ENCODE results near the gene TAT. TPM values are rescaled to one million over a fixed set of nuclear protein-coding genes. Genes with fewer than 3 reads are reported as not detected.

The TAT gene
- polyA plus RNA-seq, 3 donors, result not detected

DNA sequence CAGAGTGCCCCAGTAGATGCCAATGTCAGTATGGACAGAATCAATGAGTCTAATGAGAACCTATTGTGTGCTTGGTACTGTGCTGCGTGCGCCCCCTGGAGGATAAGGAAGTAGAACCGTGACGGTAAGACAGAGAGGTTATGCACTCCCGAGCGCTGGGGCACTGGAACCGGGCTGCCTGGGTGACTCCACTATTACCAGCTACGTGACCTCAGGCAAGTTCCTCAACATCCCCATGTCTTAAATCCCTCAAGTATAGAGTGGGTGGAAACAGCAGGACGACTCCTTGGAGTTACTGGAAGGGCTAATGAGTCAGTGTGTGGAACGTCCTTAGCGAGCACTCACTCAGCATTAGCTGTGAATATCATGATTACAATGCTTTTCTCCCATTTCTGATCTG, 34.5 kb downstream of the TAT start:
- Histone ChIP-seq H3K27me3 (ENCODE audit: control insufficient read depth in 2 of 2, insufficient read depth in 2 of 2, low read length in 2 of 2) (no peaks in the 10 kb centered on the region), H3K4me3 (replicated peaks in 1 of 3; ENCODE audit: low read depth in 2 of 3, low read length in 3 of 3) (no peak overlapping the region), H3K4me1 (ENCODE audit: control insufficient read depth in 1 of 2, insufficient read depth in 2 of 2, low read length in 2 of 2) (no peaks in the 10 kb centered on the region), H2AFZ (ENCODE audit: insufficient read depth, low read depth, low read length, poor library complexity, severe bottlenecking) (no peak overlapping the region), H3K27ac (ENCODE audit: low read depth in 1 of 2, low read length in 2 of 2) (no peak overlapping the region), H3K9ac (ENCODE audit: insufficient read depth, low read length, poor library complexity, severe bottlenecking) (no peak overlapping the region), H4K20me1 (ENCODE audit: insufficient read depth, low read length) (no peaks in the 10 kb centered on the region), H3K9me3 (replicated peaks in 1 of 2; ENCODE audit: control insufficient read depth in 1 of 2, insufficient read depth in 1 of 2, low read length in 2 of 2) (no peaks in the 10 kb centered on the region), H3K36me3 (replicated peaks in 1 of 2; ENCODE audit: control insufficient read depth in 1 of 2, insufficient read depth in 2 of 2, low read length in 2 of 2) (no peaks in the 10 kb centered on the region), H3K4me2 (replicated peaks; ENCODE audit: extremely low read depth, low read length, poor library complexity, severe bottlenecking) (no peak overlapping the region), H3K79me2 (ENCODE audit: insufficient read depth, low read length) (no peaks in the 10 kb centered on the region)
- intact Hi-C loops (cut with micrococcal nuclease), result no loop called here
- H3K36me3 Mint-ChIP-seq, result no peaks in the 10 kb centered on the region
- WGBS (ENCODE audit: insufficient coverage), result no CpG with 5 or more reads among the region's 11 CpGs
- H3K4me3 Mint-ChIP-seq, result no peak overlapping the region
- no peak overlapping the region for H3K27ac Mint-ChIP-seq
- TF ChIP-seq, protein P1, sequence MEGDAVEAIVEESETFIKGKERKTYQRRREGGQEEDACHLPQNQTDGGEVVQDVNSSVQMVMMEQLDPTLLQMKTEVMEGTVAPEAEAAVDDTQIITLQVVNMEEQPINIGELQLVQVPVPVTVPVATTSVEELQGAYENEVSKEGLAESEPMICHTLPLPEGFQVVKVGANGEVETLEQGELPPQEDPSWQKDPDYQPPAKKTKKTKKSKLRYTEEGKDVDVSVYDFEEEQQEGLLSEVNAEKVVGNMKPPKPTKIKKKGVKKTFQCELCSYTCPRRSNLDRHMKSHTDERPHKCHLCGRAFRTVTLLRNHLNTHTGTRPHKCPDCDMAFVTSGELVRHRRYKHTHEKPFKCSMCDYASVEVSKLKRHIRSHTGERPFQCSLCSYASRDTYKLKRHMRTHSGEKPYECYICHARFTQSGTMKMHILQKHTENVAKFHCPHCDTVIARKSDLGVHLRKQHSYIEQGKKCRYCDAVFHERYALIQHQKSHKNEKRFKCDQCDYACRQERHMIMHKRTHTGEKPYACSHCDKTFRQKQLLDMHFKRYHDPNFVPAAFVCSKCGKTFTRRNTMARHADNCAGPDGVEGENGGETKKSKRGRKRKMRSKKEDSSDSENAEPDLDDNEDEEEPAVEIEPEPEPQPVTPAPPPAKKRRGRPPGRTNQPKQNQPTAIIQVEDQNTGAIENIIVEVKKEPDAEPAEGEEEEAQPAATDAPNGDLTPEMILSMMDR (IDR thresholded peaks at IDR 0.05), result peak; percentile 86
- H3K27me3 Mint-ChIP-seq (ENCODE audit: low read depth in 3 of 3), result peaks cover 5 to 13% (median 9%) of the 10 kb centered on the region in 3 donors
- H3K4me1 Mint-ChIP-seq, result peaks cover 2% of the 10 kb centered on the region
- peak; percentile 21 to 40 (median 40) for DNase-seq
- H3K9me3 Mint-ChIP-seq, result peaks cover 0 to 2% (median 0%) of the 10 kb centered on the region in 7 donors

DNA sequence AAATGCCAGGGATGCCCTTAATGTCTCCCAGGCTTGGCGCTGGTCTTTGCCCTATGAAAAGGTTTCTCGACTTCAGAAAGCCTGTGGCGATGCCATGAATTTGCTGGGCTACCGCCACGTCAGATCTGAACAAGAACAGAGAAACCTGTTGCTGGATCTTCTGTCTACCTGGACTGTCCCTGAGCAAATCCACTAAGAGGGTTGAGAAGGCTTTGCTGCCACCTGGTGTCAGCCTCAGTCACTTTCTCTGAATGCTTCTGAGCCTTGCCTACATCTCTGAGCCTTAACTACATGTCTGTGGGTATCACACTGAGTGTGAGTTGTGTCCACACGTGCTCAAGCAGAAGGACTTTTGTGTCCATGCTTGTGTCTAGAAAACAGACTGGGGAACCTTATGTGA, 39.2 kb downstream of the TAT start:
- Mint-ChIP-seq H3K4me3 (no peak overlapping the region), H3K4me1 (peaks cover 2% of the 10 kb centered on the region), H3K27ac (no peak overlapping the region), H3K27me3 (ENCODE audit: low read depth in 3 of 3) (peaks cover 7 to 12% (median 11%) of the 10 kb centered on the region in 3 donors), H3K36me3 (no peaks in the 10 kb centered on the region), H3K9me3 (peaks cover 0 to 2% (median 0%) of the 10 kb centered on the region in 7 donors)
- no peaks in the 10 kb centered on the region for H3K36me3 ChIP-seq (replicated peaks in 1 of 2; ENCODE audit: control insufficient read depth in 1 of 2, insufficient read depth in 2 of 2, low read length in 2 of 2)
- no peak overlapping the region for H3K27ac ChIP-seq (ENCODE audit: low read depth in 1 of 2, low read length in 2 of 2)
- no peak overlapping the region for H3K4me3 ChIP-seq (replicated peaks in 1 of 3; ENCODE audit: low read depth in 2 of 3, low read length in 3 of 3)
- intact Hi-C loops (cut with micrococcal nuclease), result no loop called here
- H2AFZ ChIP-seq (ENCODE audit: insufficient read depth, low read depth, low read length, poor library complexity, severe bottlenecking), result no peak overlapping the region
- no peaks in the 10 kb centered on the region for H4K20me1 ChIP-seq (ENCODE audit: insufficient read depth, low read length)
- no peaks in the 10 kb centered on the region for H3K4me1 ChIP-seq (ENCODE audit: control insufficient read depth in 1 of 2, insufficient read depth in 2 of 2, low read length in 2 of 2)
- H3K9me3 ChIP-seq (replicated peaks in 1 of 2; ENCODE audit: control insufficient read depth in 1 of 2, insufficient read depth in 1 of 2, low read length in 2 of 2), result no peaks in the 10 kb centered on the region
- H3K27me3 ChIP-seq (ENCODE audit: control insufficient read depth in 2 of 2, insufficient read depth in 2 of 2, low read length in 2 of 2), result no peaks in the 10 kb centered on the region
- WGBS (ENCODE audit: insufficient coverage), result 72% methylated on average over 6 of the region's 6 CpGs
- no peaks in the 10 kb centered on the region for H3K79me2 ChIP-seq (ENCODE audit: insufficient read depth, low read length)
- no peak overlapping the region for H3K9ac ChIP-seq (ENCODE audit: insufficient read depth, low read length, poor library complexity, severe bottlenecking)
- H3K4me2 ChIP-seq (replicated peaks; ENCODE audit: extremely low read depth, low read length, poor library complexity, severe bottlenecking), result no peak overlapping the region
- TF ChIP-seq, protein P1 (IDR thresholded peaks at IDR 0.05), result no peak
- DNase-seq, result peak in 1 of 3 donors; percentile 7

All from CD14-positive monocyte (primary cell).